Measurements from ENCODE around the gene GPR171. TPM values are rescaled to one million over a fixed set of nuclear protein-coding genes. Genes with fewer than 3 reads are reported as not detected.

The GPR171 gene
- total RNA-seq, 1 donor: under 0.01 TPM

- DNase-seq (ENCODE audit: low read depth in 2 of 3, low spot score in 2 of 3): no peak
Observed at GRCh38 chr3:151182349-151183079, 20.5 kb downstream of the GPR171 start.

DNA sequence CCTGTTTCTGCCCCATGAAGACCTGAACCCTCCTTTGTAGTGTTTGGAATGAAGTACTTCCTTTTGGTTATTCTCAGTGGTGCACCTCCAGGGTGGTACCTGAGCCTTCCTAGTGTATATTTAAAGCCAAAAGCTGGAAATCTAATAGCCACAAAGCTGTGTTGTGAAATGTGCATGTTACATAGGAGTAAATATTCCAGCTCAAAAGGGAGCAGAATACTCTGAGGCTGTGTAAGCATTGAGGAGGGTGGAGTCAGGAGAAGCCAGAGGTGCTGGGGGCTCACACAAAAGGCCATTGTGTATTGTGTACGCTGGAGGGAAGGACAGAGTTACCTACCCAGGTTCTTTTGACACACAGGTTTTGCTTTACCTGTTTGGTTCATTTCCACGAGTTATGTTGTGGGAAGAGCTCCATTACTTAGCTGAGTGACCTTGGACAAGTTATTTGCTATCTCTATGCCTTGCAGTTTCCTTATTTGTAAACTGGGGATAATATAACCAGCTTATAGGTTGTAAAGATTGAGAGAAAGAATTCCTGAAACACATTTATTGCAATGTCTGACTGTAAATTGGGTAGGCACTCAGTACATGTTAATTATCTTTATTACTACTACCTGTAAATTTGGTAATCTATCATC lies 24.7 kb downstream of the GPR171 start:
- no peak for DNase-seq (ENCODE audit: low read depth in 2 of 3, low spot score in 2 of 3)

DNA sequence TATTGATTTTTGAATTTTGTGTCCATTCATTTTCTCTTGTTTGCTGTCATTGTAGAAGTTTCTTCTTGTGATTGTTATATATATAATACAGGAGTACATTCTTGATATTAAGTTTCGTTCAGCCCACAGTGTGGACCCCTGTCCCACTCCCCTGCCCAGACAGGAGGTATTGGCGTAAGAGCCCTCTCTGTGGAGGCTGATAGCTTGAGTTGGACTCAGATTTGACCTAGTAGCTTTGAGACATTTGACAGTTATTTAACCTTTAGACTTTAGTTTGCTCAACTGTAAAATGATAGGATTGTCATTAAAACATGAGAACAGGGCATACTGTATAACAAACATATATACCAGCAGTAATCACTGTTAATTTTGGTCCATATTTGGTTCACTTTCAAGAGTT lies 27.1 kb downstream of the GPR171 start:
- DNase-seq (ENCODE audit: low read depth in 2 of 3, low spot score in 2 of 3): no peak

DNA sequence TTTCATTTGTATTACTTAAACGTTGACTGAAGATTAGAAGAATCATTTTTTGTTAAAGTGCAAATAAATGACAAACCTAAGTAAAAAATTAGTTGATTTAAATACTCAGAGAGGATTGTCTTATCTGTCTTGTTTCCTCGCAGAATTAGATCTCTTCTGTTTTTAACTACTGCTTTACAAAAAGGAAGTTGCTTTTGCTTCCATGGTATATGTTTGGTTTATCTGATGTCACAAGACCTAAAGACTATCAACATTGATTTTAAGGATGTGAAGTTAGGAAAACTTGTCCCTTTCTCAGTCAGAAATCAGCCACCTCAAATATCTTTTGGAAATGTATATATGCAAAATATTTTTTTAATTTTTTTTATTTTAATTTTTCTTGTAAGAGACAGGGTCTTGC lies 28.7 kb downstream of the GPR171 start:
- peak in 1 of 3 donors; percentile 12 for DNase-seq (ENCODE audit: low read depth in 2 of 3, low spot score in 2 of 3)

DNA sequence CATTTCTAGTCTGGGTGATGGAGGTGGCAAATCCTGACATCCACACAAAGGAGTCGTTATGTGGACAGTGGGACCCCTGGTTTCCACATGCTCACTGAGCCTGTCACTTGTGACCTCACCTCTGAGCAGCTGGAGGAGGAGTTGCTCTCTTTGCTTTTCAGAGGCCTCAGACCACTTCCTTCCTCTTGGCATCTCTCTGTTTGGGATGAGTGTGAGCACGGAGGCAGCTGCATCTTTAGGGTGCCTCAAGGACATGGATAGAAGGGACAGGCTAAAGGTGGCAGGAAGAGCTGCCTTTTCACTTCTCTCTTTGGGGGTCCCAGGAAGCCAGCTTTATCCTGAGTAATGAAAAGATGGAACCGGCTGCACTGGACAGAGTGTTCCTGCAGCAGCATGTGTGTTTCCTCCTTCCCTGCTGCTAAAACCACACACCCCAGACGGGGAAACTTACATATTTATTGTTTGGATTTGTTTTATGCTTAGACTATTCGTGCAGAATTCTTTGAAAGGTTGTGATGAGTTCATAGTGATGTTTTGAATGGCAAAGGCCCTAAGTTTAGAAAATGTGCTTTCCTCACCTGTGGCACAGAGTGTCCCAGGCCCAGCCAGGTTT lies 31.8 kb downstream of the GPR171 start:
- DNase-seq (ENCODE audit: low read depth in 2 of 3, low spot score in 2 of 3): peak in 2 of 3 donors; percentile 67 to 81

GRCh38 chr3:151169948-151170679 lies 32.9 kb downstream of the GPR171 start:
- peak in 1 of 3 donors; percentile 45 for DNase-seq (ENCODE audit: low read depth in 2 of 3, low spot score in 2 of 3)

- peak in 2 of 3 donors; percentile 38 to 60 for DNase-seq (ENCODE audit: low read depth in 2 of 3, low spot score in 2 of 3)
Observed at GRCh38 chr3:151169262-151169947, 33.6 kb downstream of the GPR171 start.

DNA sequence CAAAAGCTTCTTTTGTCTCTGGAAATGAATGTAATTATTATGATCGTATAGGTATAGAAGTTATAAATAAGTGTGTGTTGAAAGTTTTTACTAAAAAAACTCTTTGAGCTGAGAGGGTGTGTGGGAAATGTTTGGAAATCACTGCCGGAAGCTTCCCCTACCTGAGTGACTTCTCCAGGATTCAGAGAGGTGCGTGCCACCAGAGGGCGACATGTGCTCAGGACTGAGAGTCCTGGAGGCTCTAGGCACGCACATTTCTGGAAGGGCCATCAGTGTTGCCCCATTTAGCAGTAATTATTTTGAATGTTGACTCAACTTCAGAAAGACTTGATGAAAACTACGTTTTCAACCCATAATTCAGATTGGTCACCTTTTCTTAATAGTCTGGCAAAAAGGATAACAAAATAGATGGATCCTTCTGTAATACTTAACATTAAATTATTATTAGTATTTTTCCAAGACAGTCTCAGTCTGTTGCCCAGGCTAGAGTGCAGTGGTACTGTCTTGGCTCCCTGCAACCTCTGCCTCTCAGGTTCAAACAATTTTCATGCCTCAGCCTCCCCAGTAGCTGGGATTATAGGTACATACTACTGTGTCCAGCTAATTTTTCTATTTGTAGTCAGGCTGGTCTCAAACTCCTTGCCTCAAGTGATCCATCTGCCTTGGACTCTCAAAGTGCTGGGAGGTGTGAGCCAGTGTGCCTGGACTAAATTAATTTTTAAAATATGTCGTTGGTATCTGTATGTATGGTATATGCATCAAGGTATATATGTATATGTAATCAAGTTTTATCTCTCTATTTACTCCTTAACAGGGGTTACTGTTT lies 34.5 kb downstream of the GPR171 start:
- peak; percentile 48 to 58 (median 54) for DNase-seq (ENCODE audit: low read depth in 2 of 3, low spot score in 2 of 3)

DNA sequence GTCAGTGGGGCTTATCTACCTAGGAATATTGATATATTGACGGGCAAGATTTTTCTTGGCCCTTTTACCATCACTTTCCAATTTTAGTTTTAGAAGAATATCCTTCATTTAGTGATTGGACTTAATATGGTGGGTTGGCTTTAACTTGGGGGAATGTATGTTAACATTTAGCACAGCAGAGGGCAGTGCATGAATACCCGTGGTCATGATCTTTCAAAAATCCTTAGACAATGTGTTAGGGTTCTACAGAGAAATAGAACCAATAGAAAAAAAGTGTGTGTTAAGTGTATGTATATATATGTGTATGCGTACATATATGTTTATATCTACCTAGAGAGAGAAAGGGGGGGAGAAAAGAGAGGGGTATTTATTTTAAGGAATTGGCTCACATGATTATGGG lies 36.9 kb downstream of the GPR171 start:
- DNase-seq (ENCODE audit: low read depth in 2 of 3, low spot score in 2 of 3): peak in 1 of 3 donors; percentile 27

GRCh38 chr3:151165226-151165625 lies 37.8 kb downstream of the GPR171 start:
- no peak for DNase-seq (ENCODE audit: low read depth in 2 of 3, low spot score in 2 of 3)

DNA sequence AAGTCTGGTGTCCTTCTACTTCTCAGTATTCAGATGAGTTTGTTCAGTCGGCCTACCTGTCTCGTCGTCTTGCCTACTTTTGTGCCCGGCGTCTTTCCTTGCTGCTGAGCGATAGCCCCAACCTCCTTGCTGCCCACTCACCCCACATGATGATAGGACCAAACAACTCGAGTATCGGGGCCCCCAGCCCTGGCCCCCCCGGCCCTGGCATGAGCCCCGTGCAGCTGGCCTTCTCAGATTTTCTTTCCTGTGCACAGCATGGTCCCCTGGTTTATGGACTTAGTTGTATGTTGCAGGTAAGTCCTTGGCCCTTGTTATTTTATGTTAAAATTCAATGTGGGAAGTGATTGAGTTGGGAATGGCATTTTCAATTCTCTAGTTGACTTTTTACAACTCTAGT lies 43.2 kb downstream of the GPR171 start:
- no peak for DNase-seq (ENCODE audit: low read depth in 2 of 3, low spot score in 2 of 3)

- DNase-seq (ENCODE audit: low read depth in 2 of 3, low spot score in 2 of 3): peak in 2 of 3 donors; percentile 63 to 81
Observed at GRCh38 chr3:151156618-151157216, 46.3 kb downstream of the GPR171 start.

DNA sequence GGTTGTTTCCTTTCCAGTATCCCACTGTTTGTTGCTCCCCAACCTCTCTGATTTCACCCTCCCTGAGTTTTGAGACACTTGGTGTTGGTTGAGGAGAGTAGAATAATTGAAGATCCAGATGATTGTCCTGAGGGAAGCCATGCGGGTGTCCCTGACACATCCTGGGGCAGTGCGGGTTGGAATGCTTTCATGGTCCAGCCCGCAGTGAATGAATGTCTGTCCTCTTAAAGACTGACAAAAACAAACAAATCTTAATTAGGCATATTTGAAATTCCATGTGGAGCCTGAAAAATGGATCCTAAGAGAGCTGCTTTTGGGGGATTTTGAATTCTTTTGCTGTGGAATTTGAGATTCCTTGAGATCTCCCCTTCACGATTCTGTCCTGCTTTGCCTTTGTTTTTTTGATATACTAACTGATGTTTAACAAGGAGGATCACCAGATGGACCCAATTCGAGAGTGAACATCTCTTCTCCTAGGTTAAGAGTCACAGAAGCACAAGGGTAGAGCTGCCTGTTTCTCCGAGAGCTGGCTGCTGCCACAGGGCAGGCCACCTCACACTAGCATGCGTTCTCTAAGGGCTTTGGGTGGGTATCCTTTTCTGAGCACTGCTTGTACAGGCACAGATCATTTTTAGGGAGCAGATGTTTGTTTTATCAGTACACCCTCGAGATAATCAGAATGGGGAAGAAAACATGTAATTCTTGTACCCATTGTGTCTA lies 47.4 kb downstream of the GPR171 start:
- DNase-seq (ENCODE audit: low read depth in 2 of 3, low spot score in 2 of 3): no peak

DNA sequence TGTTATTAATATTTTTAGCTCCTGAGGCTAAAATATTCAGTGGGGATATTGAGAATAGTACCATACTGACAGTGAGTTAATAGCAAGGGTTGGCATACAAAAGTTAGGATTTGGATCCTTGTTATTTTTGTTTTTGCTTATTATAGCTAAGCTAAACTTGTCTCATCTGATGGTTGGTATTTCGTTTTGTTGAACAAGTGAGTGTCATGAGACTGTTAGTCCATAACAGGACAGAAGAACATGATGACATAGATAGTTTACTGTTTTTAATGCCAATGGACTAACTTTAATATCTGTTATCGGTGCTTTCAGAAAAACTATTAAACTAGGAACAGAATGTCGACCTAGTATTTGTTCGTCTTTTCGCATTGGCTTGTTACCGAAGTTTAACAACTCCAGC lies 48.5 kb downstream of the GPR171 start:
- no peak for DNase-seq (ENCODE audit: low read depth in 2 of 3, low spot score in 2 of 3)

GRCh38 chr3:151152455-151153079 lies 50.4 kb downstream of the GPR171 start:
- DNase-seq (ENCODE audit: low read depth in 2 of 3, low spot score in 2 of 3): no peak

Measured in hematopoietic multipotent progenitor cell (in vitro differentiated cells).